Endothelial cell of umbilical vein (primary cell): ENCODE results near the gene MASP1. TPM values are rescaled to one million over a fixed set of nuclear protein-coding genes. Genes with fewer than 3 reads are reported as not detected.

Experiments
- BruUV-seq: library from RNA; stranded (reverse); fragments of 400-500 nt; replicated peaks from 2 replicates; lab custom pipeline; 2021; lab: Mats Ljungman, UMichigan
- CTCF ChIA-PET: fragments of 300-600, 350-600 bp; sonication (Branson Sonifier 250); formaldehyde crosslinking; loops from one replicate; lab custom pipeline; 2021; ENCODE audit warnings: antibody characterized with exemption, inconsistent platforms; lab: Charles Lee
- POLR2A ChIA-PET: fragments of 300-600, 350-600 bp; sonication (Branson Sonifier 250); formaldehyde crosslinking; loops from one replicate; lab custom pipeline; 2021; ENCODE audit warnings: antibody characterized with exemption, inconsistent platforms; lab: Charles Lee
- DNase-seq: peaks from one replicate; pipeline ENCODE4 v3.0.0-alpha.2; 2011; ENCODE audit warnings: low read depth, low spot score
- FAIRE-seq: peaks from 2 replicates; lab custom pipeline; 2011; peaks lifted over from hg19 to GRCh38; lab: Jason Lieb, UNC
- H2AFZ ChIP-seq: 2 replicates; pipeline ENCODE4 v1.6.0; 2012; ENCODE audit warnings: low read depth, low read length, control low read depth, inconsistent platforms
- H3K27ac ChIP-seq: 2 replicates; pipeline ENCODE4 v1.5.1; 2011; ENCODE audit warnings: low read depth, mild to moderate bottlenecking, control low read depth, low read length, moderate library complexity; ENCODE audit not compliant: insufficient read depth
- H3K27me3 ChIP-seq, 2 experiments: 2 replicates each; pipeline versions ENCODE4 v1.6.0 to v1.6.1; 2011; ENCODE audit warnings: low read length in 2 of 2, mixed read lengths in 1 of 2; ENCODE audit not compliant: control insufficient read depth in 2 of 2, insufficient read depth in 2 of 2
- H3K36me3 ChIP-seq, 2 experiments: 2 replicates in 1 of 2; 3 replicates in 1 of 2; pipeline ENCODE4 v1.5.1; 2011; ENCODE audit warnings: low read length in 2 of 2, mild to moderate bottlenecking in 1 of 2, moderate library complexity in 1 of 2; ENCODE audit not compliant: control insufficient read depth in 2 of 2, insufficient read depth in 2 of 2; ENCODE audit errors: extremely low read depth in 1 of 2
- H3K4me1 ChIP-seq: 3 replicates; pipeline ENCODE4 v1.5.1; 2011; ENCODE audit warnings: mild to moderate bottlenecking, low read length; ENCODE audit not compliant: control insufficient read depth, insufficient read depth; ENCODE audit errors: extremely low read depth
- H3K4me2 ChIP-seq: 2 replicates; pipeline ENCODE4 v1.6.1; 2011; ENCODE audit warnings: low read length, control low read depth, mixed read lengths; ENCODE audit not compliant: insufficient read depth
- H3K4me3 ChIP-seq, 3 experiments: fragments of 200-600 bp in 1 of 3; sonication (generic), shearing (Covaris generic) in 1 of 3; replicated peaks in 1 of 3; 2 replicates each; pipeline ENCODE4 v1.5.1; 2011 to 2016; ENCODE audit warnings: control low read depth in 3 of 3, low read length in 3 of 3, mild to moderate bottlenecking in 2 of 3, inconsistent platforms in 1 of 3, low read depth in 1 of 3, moderate library complexity in 1 of 3; ENCODE audit not compliant: insufficient read depth in 1 of 3
- H3K79me2 ChIP-seq: 2 replicates; pipeline ENCODE4 v1.6.0; 2012; ENCODE audit warnings: low read length, inconsistent platforms; ENCODE audit not compliant: control insufficient read depth, insufficient read depth
- H3K9ac ChIP-seq: replicated peaks from 2 replicates; pipeline ENCODE3; 2011; ENCODE audit warnings: low read length, control low read depth; ENCODE audit not compliant: insufficient read depth; ENCODE audit errors: extremely low read depth
- H3K9me1 ChIP-seq: replicated peaks from 3 replicates; pipeline ENCODE4 v1.6.0; 2011; ENCODE audit warnings: mild to moderate bottlenecking, low read length; ENCODE audit not compliant: control insufficient read depth, insufficient read depth; ENCODE audit errors: extremely low read depth
- H3K9me3 ChIP-seq: replicated peaks from 2 replicates; pipeline ENCODE4 v1.5.1; 2012; ENCODE audit warnings: low read length, inconsistent platforms; ENCODE audit not compliant: control insufficient read depth, insufficient read depth
- H4K20me1 ChIP-seq: replicated peaks from 2 replicates; pipeline ENCODE3; 2011; ENCODE audit warnings: mild to moderate bottlenecking, low read length; ENCODE audit not compliant: control insufficient read depth, insufficient read depth; ENCODE audit errors: extremely low read depth
- CTCF ChIP-seq, 2 donors: IDR thresholded peaks; 1 replicate in 1 of 2; 2 replicates in 1 of 2; pipeline ENCODE4 v1.5.1; 2011; ENCODE audit warnings: low read length in 2 of 2, mild to moderate bottlenecking in 2 of 2, moderate library complexity in 2 of 2, control low read depth in 1 of 2, inconsistent platforms in 1 of 2, low read depth in 1 of 2; ENCODE audit not compliant: insufficient read depth in 1 of 2; ENCODE audit errors: extremely low read depth in 1 of 2
- EZH2 ChIP-seq: IDR thresholded peaks from 2 replicates; pipeline ENCODE4 v1.6.1; 2012; ENCODE audit warnings: borderline replicate concordance, low read depth, mild to moderate bottlenecking, moderate library complexity, low read length, inconsistent platforms; ENCODE audit not compliant: severe bottlenecking
- FOS ChIP-seq: IDR thresholded peaks from 2 replicates; pipeline ENCODE4 v1.6.1; 2011; ENCODE audit warnings: mild to moderate bottlenecking, low read length, moderate library complexity, borderline replicate concordance; ENCODE audit not compliant: insufficient read depth
- GATA2 ChIP-seq: IDR thresholded peaks from 2 replicates; pipeline ENCODE4 v1.7.0; 2011; ENCODE audit warnings: low read depth, mild to moderate bottlenecking, moderate library complexity, mixed read lengths, low read length; ENCODE audit not compliant: insufficient read length, insufficient read depth
- JUN ChIP-seq: IDR thresholded peaks from 2 replicates; pipeline ENCODE4 v1.6.1; 2011; ENCODE audit warnings: borderline replicate concordance, low read depth; ENCODE audit not compliant: insufficient read length, insufficient read depth
- MAX ChIP-seq: IDR thresholded peaks from 2 replicates; pipeline ENCODE4 v1.6.1; 2011; ENCODE audit not compliant: insufficient read depth, insufficient read length
- MYC ChIP-seq: IDR thresholded peaks from one replicate; pipeline ENCODE4 v1.6.1; 2011; ENCODE audit warnings: mild to moderate bottlenecking, low read depth, low read length
- POLR2A ChIP-seq: IDR thresholded peaks from 2 replicates; pipeline ENCODE4 v1.6.1; 2012; ENCODE audit warnings: low read depth, mild to moderate bottlenecking, control low read depth, low read length
- POLR2AphosphoS5 ChIP-seq: IDR thresholded peaks from 2 replicates; pipeline ENCODE4 v1.6.1; 2012; ENCODE audit warnings: low read depth, mild to moderate bottlenecking, control low read depth, low read length, moderate library complexity; ENCODE audit not compliant: insufficient read depth
- dilution Hi-C: fragments of 300-500 bp; cut with MboI; formaldehyde crosslinking; loops from one replicate; pipeline ENCODE4 v1.15.0; 2019; ENCODE audit warnings: low sequenced_read_pairs; ENCODE audit not compliant: extremely low pct_ligation_motif_present
- intact Hi-C: fragments of 100-400 bp; cut with micrococcal nuclease; formaldehyde crosslinking; loops from one replicate; pipeline ENCODE4 v1.10.0; 2022
- polyA plus RNA-seq, 4 experiments: library from polyadenylated mRNA; depleted of rRNA in 3 of 4; stranded (reverse) in 3 of 4; unstranded in 1 of 4; fragments of >200 nt; gene quantifications; 2 replicates each; pipeline versions ENCODE4 v1.2.1 to v1.2.3, GENCODE V29; 2011 to 2012; ENCODE audit warnings: missing spikeins in 1 of 4
- total RNA-seq: library from RNA; stranded (reverse); gene quantifications from 2 replicates; pipeline ENCODE4 v1.2.3, GENCODE V29; 2021

Gene MASP1
- total and polyA plus RNA-seq, 2 donors (not counting 3 experiments of a cell fraction or from before 2014, with no cell fraction given), result 0.31 to 0.50 TPM

GRCh38 chr3:187274977-187275338, 16.6 kb downstream of the MASP1 start:
- FAIRE-seq (no peak), DNase-seq (no peak)
- Histone ChIP-seq H3K4me1 (no peaks in the 10 kb centered on the region), H2AFZ (no peak overlapping the region), H3K27me3 (no peaks in the 10 kb centered on the region), H3K9ac (no peak overlapping the region), H3K36me3 (no peaks in the 10 kb centered on the region), H3K9me3 (no peaks in the 10 kb centered on the region), H3K27ac (no peak overlapping the region), H3K79me2 (no peaks in the 10 kb centered on the region), H3K9me1 (no peaks in the 10 kb centered on the region), H4K20me1 (no peaks in the 10 kb centered on the region), H3K4me2 (no peak overlapping the region), H3K4me3 (no peak overlapping the region)
- POLR2A ChIA-PET, result no interaction called here
- TF ChIP-seq EZH2 (no peak), GATA2 (no peak), FOS (no peak), POLR2AphosphoS5 (no peak), JUN (no peak), MAX (no peak), CTCF (IDR thresholded peaks at IDR 0.05; ENCODE audit: extremely low read depth in 1 of 2, insufficient read depth in 1 of 2, low read depth in 1 of 2, low read length in 2 of 2) (no peak), POLR2A (no peak), MYC (no peak)
- intact Hi-C loops, result no loop called here
- no TSS peak for BruUV-seq
- CTCF ChIA-PET, result interaction anchor here (1.3 kb wide), 1 partner anchor 11 kb away, joined by 4 read pairs; no protein-coding TSS in a partner anchor
- dilution Hi-C loops, result no loop called here
